HG02610 (cell line): ENCODE results near the gene MACROD2.

ENCODE experiments used
- ATAC-seq: cut with Tn5 transposase; IDR thresholded peaks from one replicate; pipeline ENCODE4 v1.9.1; 2021; ENCODE audit warnings: mild to moderate bottlenecking, moderate library complexity; ENCODE audit not compliant: unreplicated experiment

Gene MACROD2

DNA sequence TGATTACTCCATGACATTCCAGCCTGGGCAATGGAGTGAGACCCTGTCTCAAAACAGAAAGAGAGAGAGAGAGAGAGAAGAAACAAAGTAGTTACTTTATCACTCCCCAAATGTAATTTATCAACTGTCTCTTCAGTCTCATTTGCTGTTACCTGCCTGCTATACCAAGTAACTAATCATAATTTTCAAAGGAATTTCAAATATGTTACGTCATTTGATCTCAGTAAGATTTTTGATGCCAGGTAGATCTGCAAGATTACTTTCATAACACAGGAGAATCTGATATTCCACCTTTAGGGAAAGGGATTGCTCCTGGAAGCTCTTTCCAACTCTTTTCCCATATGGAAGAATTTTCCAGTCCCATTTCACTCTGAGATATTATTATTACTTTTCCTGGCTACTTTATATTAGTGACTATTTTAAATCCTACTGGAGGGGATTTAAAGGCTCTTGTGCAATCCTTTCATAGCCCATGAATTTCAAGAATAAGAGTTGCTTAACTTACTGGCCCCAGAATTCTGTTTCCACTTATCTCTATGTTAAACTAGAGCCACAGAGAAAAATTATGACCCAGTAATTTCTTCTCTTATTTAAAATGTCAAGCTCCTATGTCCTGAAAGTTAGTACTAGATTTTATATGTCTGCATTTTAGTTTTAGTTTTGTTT, 732.3 kb downstream of the MACROD2 start:
- no peak for ATAC-seq

- ATAC-seq = no peak
Observed at GRCh38 chr20:14729390-14729789, 734.1 kb downstream of the MACROD2 start.

DNA sequence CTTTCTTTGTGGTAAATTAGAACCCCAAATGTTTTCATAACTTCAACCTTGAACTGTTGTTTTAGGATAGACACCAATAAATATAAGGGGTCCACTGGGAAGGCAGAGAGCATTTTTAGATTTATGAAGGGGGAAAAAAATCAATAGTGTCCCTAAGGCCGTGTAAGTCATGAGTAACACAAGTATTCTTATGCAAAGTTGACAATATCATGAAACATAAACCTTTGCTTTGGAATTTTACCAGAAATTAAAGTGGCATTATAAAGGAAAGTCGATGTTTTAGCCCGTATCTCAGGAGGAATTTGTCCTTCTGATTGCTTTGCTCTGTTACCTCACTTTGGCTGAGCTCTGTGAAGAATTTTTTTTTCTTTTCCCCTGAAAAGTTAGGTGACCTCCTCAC, 737.0 kb downstream of the MACROD2 start:
- ATAC-seq = no peak

DNA sequence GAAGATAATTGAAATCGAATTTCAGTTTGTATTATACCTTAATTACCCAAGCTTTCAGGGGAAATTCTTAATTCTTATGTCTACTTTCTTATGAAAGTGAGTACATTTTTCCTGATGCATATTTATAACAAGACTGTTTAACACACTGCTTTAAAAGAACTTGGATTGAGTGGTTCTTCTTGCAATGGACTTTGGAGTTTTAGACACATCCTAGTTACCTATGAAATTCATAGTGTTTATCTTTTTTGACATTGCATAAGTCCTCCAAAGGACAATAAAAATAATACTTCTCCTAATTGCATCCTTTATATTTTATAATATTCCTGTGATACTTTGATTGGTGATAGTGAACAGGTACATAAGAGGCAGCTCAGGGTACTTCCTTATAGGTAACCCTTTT, 737.7 kb downstream of the MACROD2 start:
- no peak for ATAC-seq

- ATAC-seq = no peak
Observed at GRCh38 chr20:14740380-14740779, 745.1 kb downstream of the MACROD2 start.

GRCh38 chr20:14741616-14742015, 746.3 kb downstream of the MACROD2 start:
- no peak for ATAC-seq

- ATAC-seq = peak; percentile 91
Observed at GRCh38 chr20:14744723-14745122, 749.4 kb downstream of the MACROD2 start.

DNA sequence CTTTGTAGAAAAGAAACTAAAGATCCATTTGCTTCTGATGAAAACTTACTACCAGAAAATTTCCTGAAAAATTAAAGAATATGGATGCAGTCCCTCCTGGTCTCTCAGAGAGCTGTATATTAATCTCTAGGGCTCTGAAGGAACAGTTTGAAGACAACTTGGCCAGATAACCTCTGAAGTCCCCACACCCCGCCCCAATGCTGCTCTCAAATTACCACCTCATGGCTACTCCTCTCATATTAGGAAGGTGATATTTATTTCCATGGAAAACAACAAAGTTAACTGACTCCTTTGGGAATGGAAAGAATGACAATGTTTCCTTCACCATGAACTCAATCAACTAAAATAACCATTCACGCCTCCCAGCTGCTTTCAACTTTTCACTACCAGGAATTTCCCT, 750.5 kb downstream of the MACROD2 start:
- no peak for ATAC-seq

DNA sequence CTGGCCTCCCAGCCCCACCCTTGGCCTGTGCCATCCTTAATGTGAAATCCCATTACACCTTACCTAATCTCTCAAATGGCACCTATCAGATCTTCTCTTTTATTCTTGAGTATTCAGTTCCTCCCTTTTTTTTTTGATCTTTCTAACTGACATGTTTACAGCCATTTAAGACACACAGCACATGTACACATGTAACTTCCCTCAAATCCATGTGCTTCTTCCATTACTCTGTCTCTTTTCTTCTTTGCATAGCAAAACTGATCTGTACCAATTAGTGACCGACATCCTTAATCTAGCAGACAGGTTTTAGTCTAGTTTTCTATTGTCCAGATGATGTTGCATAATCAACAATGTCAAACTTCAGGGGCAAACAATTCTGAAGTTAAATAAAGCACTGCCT, 755.9 kb downstream of the MACROD2 start:
- no peak for ATAC-seq

- no peak for ATAC-seq
Observed at GRCh38 chr20:14757728-14758127, 762.4 kb downstream of the MACROD2 start.

DNA sequence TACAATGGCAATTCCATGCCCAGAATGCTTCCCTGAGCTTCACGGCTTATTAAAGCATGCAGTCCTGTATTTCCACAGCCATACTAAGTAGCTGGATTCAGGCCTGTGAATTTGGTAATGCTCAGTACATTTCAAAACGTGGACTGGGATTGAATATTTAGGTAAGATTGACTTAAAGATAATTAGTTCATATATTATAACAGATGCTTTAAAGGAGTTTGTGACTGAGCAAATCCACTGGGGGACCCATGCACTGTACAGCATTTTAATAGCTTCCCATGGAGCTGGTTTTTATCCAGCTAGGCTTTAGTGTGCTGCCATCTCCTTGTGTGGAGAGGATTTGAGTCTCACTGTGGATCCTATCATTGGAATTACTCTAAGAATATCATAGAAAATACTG, 763.0 kb downstream of the MACROD2 start:
- ATAC-seq = no peak

- no peak for ATAC-seq
Observed at GRCh38 chr20:14759979-14760378, 764.7 kb downstream of the MACROD2 start.

DNA sequence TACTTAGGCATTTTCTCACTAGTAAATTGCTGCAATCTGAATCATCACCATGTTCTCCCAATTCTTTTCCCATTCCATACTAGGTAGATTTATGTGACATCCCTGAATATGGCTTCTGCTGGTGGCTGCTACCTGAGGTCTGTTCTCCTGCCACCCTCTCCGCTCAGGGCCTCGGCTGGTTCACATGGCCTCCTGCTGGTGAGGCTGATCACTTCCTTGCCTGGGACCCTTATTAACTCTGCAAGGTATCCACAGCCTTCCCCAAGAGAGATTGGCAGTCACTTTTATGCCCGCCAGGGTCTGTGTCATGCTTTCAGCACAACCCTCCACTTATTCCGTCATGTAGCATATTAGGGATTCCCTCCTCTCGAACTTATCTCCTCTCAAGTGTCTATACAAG, 766.6 kb downstream of the MACROD2 start:
- ATAC-seq = no peak

- ATAC-seq = no peak
Observed at GRCh38 chr20:14764511-14765369, 769.4 kb downstream of the MACROD2 start.

GRCh38 chr20:14765370-14765701, 770.0 kb downstream of the MACROD2 start:
- no peak for ATAC-seq

- ATAC-seq = no peak
Observed at GRCh38 chr20:14773486-14773885, 778.2 kb downstream of the MACROD2 start.

- no peak for ATAC-seq
Observed at GRCh38 chr20:14775778-14776177, 780.5 kb downstream of the MACROD2 start.

- no peak for ATAC-seq
Observed at GRCh38 chr20:14777591-14777990, 782.3 kb downstream of the MACROD2 start.

DNA sequence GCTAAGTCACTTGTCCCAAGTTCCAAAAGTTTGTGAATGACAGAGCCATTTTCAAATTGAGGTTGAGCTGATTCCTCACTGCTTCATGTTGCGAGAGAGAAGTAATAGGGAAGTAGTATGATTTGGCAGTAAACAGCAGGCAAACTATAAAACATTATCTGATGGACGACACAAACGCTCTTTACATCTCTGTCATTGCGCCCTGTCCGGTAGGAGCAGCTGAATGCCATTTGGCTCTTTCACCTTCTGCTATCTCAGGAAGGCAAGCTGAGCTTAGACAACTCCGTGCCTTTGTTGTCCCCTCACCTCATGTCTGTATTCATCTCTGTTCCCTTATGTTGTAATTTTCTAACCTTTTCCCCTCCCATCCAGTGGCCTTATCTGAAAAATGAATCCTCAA, 782.8 kb downstream of the MACROD2 start:
- no peak for ATAC-seq

- ATAC-seq = no peak
Observed at GRCh38 chr20:14778875-14779274, 783.6 kb downstream of the MACROD2 start.

GRCh38 chr20:14780508-14780907, 785.2 kb downstream of the MACROD2 start:
- no peak for ATAC-seq

- ATAC-seq = no peak
Observed at GRCh38 chr20:14782731-14783130, 787.4 kb downstream of the MACROD2 start.

- ATAC-seq = no peak
Observed at GRCh38 chr20:14783766-14784165, 788.5 kb downstream of the MACROD2 start.
